HepG2 (cell line): ENCODE data around the gene FKBP10. TPM values are rescaled to one million over a fixed set of nuclear protein-coding genes. Genes with fewer than 3 reads are reported as not detected.

Experiments used
- ARNT2 ChIP-seq: sonication (generic); formaldehyde crosslinking; IDR thresholded peaks from 2 replicates; pipeline ENCODE4 v1.8.0; 2022; ENCODE audit warnings: mild to moderate bottlenecking, low read depth, missing genetic modification reagents, moderate library complexity
- CAMTA2 ChIP-seq: sonication (generic); formaldehyde crosslinking; IDR thresholded peaks from 2 replicates; pipeline ENCODE4 v1.4.0; 2020; ENCODE audit warnings: mild to moderate bottlenecking, missing genetic modification reagents, borderline replicate concordance
- CREBL2 ChIP-seq: sonication (generic); formaldehyde crosslinking; IDR thresholded peaks from 2 replicates; pipeline ENCODE4 v1.8.1; 2023; ENCODE audit warnings: missing genetic modification reagents, mild to moderate bottlenecking, borderline replicate concordance
- DMAP1 ChIP-seq: IDR thresholded peaks from 2 replicates; pipeline ENCODE4 v1.6.1; 2016
- E2F5 ChIP-seq: sonication (generic); formaldehyde crosslinking; conservative IDR thresholded peaks from 2 replicates; pipeline ENCODE4 v1.4.0; 2020; ENCODE audit warnings: missing genetic modification reagents
- HHEX ChIP-seq: IDR thresholded peaks from 2 replicates; pipeline ENCODE4 v1.6.1; 2016; ENCODE audit warnings: control low read depth
- IRF9 ChIP-seq: sonication (generic); formaldehyde crosslinking; IDR thresholded peaks from 2 replicates; pipeline ENCODE4 v1.8.0; 2022; ENCODE audit warnings: missing genetic modification reagents, mild to moderate bottlenecking, borderline replicate concordance
- PATZ1 ChIP-seq: sonication (generic); formaldehyde crosslinking; IDR thresholded peaks from 2 replicates; pipeline ENCODE4 v1.4.0; 2020; ENCODE audit warnings: missing genetic modification reagents
- SALL1 ChIP-seq: sonication (generic); formaldehyde crosslinking; IDR thresholded peaks from 2 replicates; pipeline ENCODE4 v1.8.0; 2022; ENCODE audit warnings: mild to moderate bottlenecking, missing genetic modification reagents
- SRF ChIP-seq: IDR thresholded peaks from 2 replicates; pipeline ENCODE4 v1.6.1; 2011; ENCODE audit warnings: mild to moderate bottlenecking, low read depth, low read length, moderate library complexity
- TOPORS ChIP-seq: sonication (generic); formaldehyde crosslinking; IDR thresholded peaks from 2 replicates; pipeline ENCODE4 v1.8.0; 2023; ENCODE audit warnings: mild to moderate bottlenecking, missing genetic modification reagents
- YEATS2 ChIP-seq: sonication (generic); formaldehyde crosslinking; IDR thresholded peaks from 2 replicates; pipeline ENCODE4 v1.4.0; 2020; ENCODE audit warnings: missing genetic modification reagents, borderline replicate concordance
- ZBTB21 ChIP-seq: sonication (generic); formaldehyde crosslinking; IDR thresholded peaks from 2 replicates; pipeline ENCODE4 v1.4.0; 2020; ENCODE audit warnings: missing genetic modification reagents
- ZBTB26 ChIP-seq: IDR thresholded peaks from 2 replicates; pipeline ENCODE4 v1.6.1; 2016; ENCODE audit warnings: missing compliant biosample characterization, missing genetic modification reagents, borderline replicate concordance
- ZNF180 ChIP-seq: sonication (generic); formaldehyde crosslinking; IDR thresholded peaks from 2 replicates; pipeline ENCODE4 v1.4.0; 2020; ENCODE audit warnings: low read depth, missing genetic modification reagents, borderline replicate concordance
- ZNF354B ChIP-seq: sonication (generic); formaldehyde crosslinking; IDR thresholded peaks from 2 replicates; pipeline ENCODE4 v1.8.0; 2022; ENCODE audit warnings: mild to moderate bottlenecking, missing genetic modification reagents
- ZNF513 ChIP-seq: sonication (generic); formaldehyde crosslinking; conservative IDR thresholded peaks from 2 replicates; pipeline ENCODE4 v1.5.0; 2020; ENCODE audit warnings: missing genetic modification reagents
- ZNF614 ChIP-seq: IDR thresholded peaks from 2 replicates; pipeline ENCODE4 v1.6.1; 2018; ENCODE audit warnings: missing biosample characterization, missing genetic modification reagents, inconsistent platforms, borderline replicate concordance
- polyA plus RNA-seq, 8 experiments: library from polyadenylated mRNA; depleted of rRNA in 3 of 8; stranded (reverse) in 7 of 8; unstranded in 1 of 8; fragments of >200 nt; fragmentation: Illumina TruSeq in 4 of 8; extraction: Trizol in 4 of 8; gene quantifications; 2 replicates each; pipeline versions ENCODE4 v1.2.1 to v1.2.3, GENCODE V29; 2011 to 2016; ENCODE audit warnings: low read depth in 4 of 8, missing spikeins in 1 of 8, mixed read lengths in 1 of 8; ENCODE audit not compliant: insufficient read depth in 1 of 8
- total RNA-seq, 5 experiments: library from RNA; depleted of rRNA; stranded (reverse); fragments of >200 nt; fragmentation: Illumina TruSeq; extraction: Trizol; gene quantifications; 2 replicates each; pipeline ENCODE4 v1.2.3, GENCODE V29; 2016; ENCODE audit warnings: low read depth in 1 of 5

The FKBP10 gene
- total and polyA plus RNA-seq, 2 of the 13 experiments (the other 11 are each of a cell fraction or from before 2014, with no cell fraction given), result 149 to 573 TPM

GRCh38 chr17:41810659-41811548 lies 1.9 kb upstream of the FKBP10 start (continued):
- TF ChIP-seq ZBTB26 (CRISPR knock-in tag) (no peak), ZNF180 (no peak), CREBL2 (CRISPR knock-in tag) (0 out of 2 replicates have a peak, but pooled peaks have one; percentile 30), TOPORS (CRISPR knock-in tag) (no peak), CAMTA2 (CRISPR knock-in tag) (no peak), DMAP1 (no peak; the same call in 1 of the 2 replicates), ZNF513 (CRISPR knock-in tag) (no peak), PATZ1 (CRISPR knock-in tag) (no peak; the same call in 1 of the 2 replicates), SRF (no peak), IRF9 (no peak), ZNF614 (CRISPR knock-in tag) (peak; percentile 22; the same call in 1 of the 2 replicates), ZNF354B (CRISPR knock-in tag) (0 out of 2 replicates have a peak, but pooled peaks have one; percentile 2), YEATS2 (CRISPR knock-in tag) (0 out of 2 replicates have a peak, but pooled peaks have one; percentile 7), E2F5 (CRISPR knock-in tag) (no peak), SALL1 (CRISPR knock-in tag) (no peak), ARNT2 (CRISPR knock-in tag) (no peak), ZBTB21 (CRISPR knock-in tag) (no peak), HHEX (CRISPR knock-in tag) (no peak)
